Skeletal muscle satellite cell (primary cell): Measurements from ENCODE around the gene MAD1L1.

Source experiments
- H3K27me3 ChIP-seq: 2 replicates; pipeline ENCODE4 v1.7.0; 2013; ENCODE audit warnings: low read length; ENCODE audit not compliant: control insufficient read depth, insufficient read depth
- H3K36me3 ChIP-seq: 2 replicates; pipeline ENCODE4 v1.7.0; 2013; ENCODE audit warnings: mild to moderate bottlenecking, control low read depth, low read length; ENCODE audit not compliant: insufficient read depth
- H3K4me1 ChIP-seq: 2 replicates; pipeline ENCODE4 v1.7.0; 2013; ENCODE audit warnings: low read length; ENCODE audit not compliant: control insufficient read depth, insufficient read depth
- H3K4me2 ChIP-seq: 2 replicates; pipeline ENCODE4 v1.7.0; 2013; ENCODE audit warnings: mild to moderate bottlenecking, low read length
- H3K4me3 ChIP-seq: 2 replicates; pipeline ENCODE4 v1.7.0; 2013; ENCODE audit warnings: low read length
- H3K9ac ChIP-seq: 2 replicates; pipeline ENCODE4 v1.7.0; 2013; ENCODE audit warnings: mild to moderate bottlenecking, low read depth, low read length, moderate library complexity
- H3K9me3 ChIP-seq: replicated peaks from 2 replicates; pipeline ENCODE4 v1.7.0; 2013; ENCODE audit warnings: mild to moderate bottlenecking, control low read depth, low read length

MAD1L1 gene

DNA sequence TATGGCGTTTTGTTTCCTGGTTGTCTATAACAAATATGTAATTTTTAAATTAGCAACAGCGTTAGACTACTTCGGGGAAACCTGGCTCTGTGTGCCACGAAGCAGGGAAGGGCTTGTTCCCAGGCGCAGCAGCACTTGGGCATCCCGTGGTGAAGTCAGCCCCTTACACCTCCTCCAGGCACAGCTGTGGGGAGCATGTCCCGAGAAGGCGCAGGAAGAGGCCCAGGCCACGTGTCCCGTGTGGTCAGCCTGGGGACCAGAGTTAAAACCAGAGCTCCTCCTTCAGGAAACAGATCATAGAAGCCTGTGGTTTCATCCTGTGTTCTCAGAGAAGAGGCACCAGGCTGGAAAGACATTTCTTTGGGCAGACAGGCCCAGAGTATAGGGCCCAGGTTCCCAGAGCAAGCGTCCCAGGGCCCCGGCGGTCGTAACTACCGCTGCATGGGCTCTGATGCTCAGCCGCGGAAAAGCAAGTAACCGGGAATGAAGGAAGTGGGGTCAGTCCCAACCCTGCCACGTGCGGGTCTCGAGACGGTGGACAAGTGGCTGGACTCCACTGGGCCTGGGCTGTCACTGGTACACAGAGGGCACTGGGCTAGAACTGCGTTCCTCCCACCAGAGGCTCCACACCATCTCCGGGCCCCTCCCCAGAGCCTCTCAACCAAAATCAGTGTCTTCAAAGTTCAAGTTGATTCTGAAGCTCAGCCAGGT, 16.4 kb upstream of the MAD1L1 start:
- Histone ChIP-seq H3K27me3 (no peaks in the 10 kb centered on the region), H3K9ac (peak overlapping the region; percentile 80), H3K4me2 (peak overlapping the region; percentile 72), H3K36me3 (peaks cover 13% of the 10 kb centered on the region), H3K4me1 (peaks cover 20% of the 10 kb centered on the region), H3K9me3 (no peaks in the 10 kb centered on the region), H3K4me3 (peak overlapping the region; percentile 23)

DNA sequence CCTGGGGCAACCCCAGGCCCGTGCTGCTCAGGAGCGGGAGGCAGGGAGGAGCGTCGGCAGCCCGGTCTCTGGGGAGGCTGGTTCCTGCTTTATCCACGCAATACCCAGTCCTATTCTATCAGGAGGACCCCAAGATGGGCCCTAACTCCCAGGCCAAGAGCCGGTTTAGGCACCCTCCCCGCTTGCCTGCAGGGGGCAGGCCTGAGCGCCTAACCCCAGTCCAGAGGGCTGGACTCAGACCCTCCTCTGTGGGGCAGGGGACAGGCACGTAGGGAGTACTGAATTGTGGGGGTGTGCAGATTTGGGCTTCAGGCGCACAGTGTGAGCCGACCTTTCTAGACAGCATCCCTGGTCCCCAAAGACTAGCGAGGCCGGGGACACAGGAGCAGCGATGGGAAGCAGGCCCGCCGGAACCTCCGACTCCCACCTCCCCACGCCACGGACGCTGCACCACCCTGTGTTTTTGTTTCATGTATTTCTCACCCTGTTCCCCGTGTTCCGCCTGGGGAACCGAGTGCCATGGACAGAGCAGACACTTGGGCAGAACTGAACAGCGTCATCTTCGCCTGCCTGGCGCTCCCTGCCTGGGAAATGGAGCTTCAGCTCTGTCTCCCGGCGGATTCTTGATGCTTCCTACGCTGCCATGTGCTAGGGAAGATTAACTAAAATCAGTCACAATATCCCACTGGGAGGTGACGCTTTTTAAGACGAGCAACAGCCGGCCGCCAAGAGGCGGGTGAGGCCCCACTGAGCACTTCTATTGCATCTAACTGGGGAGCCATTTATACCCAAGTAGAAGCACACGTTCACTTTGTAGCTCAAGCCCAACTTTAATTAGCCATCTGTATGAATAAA, 14.6 kb upstream of the MAD1L1 start:
- H3K9ac ChIP-seq: no peak overlapping the region
- no peak overlapping the region for H3K4me2 ChIP-seq
- H3K36me3 ChIP-seq: peaks cover 5% of the 10 kb centered on the region
- no peaks in the 10 kb centered on the region for H3K9me3 ChIP-seq
- no peaks in the 10 kb centered on the region for H3K27me3 ChIP-seq
- no peak overlapping the region for H3K4me3 ChIP-seq
- H3K4me1 ChIP-seq: peaks cover 32% of the 10 kb centered on the region

DNA sequence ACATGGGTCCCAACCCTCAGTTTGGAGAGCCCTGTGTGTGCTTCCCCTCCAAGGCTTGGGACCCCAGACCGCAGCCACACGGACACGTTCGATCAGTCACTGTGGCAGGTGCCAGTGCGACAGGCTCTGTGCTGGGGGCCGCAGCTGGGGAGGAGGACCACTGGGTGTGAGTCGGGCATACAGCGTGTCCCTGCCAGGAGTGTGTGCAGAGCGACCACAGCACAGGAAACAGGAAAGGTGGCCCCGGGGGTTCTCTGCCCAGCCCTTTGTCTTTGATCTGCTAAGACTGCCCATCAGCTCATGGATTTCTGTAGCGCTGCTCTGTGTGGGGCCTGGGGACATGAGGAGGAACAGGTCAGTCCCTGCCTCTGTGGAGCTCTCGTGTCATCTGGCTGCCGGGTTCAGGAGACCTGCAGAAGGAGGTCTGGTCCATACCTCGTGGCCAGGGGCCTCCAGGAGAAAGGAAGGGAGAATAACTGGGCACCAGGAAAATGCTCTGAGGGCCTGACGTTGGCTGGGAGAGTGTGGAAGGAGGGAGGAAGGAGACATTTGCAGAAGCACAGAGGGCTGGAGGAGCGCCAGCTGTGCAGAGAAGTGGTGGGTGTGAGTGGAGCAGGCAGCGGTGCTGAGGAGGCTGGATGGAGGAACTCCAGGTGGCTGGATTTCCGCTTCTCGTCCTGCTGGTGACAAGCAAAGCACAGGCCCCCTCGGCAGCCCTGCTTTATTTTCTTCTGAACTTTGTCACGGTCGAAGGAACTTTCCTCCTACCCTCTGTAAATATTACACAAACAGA, 13.3 kb upstream of the MAD1L1 start:
- Histone ChIP-seq H3K4me1 (peaks cover 34% of the 10 kb centered on the region), H3K4me3 (no peak overlapping the region), H3K27me3 (no peaks in the 10 kb centered on the region), H3K9ac (no peak overlapping the region), H3K36me3 (no peaks in the 10 kb centered on the region), H3K4me2 (no peak overlapping the region), H3K9me3 (no peaks in the 10 kb centered on the region)

DNA sequence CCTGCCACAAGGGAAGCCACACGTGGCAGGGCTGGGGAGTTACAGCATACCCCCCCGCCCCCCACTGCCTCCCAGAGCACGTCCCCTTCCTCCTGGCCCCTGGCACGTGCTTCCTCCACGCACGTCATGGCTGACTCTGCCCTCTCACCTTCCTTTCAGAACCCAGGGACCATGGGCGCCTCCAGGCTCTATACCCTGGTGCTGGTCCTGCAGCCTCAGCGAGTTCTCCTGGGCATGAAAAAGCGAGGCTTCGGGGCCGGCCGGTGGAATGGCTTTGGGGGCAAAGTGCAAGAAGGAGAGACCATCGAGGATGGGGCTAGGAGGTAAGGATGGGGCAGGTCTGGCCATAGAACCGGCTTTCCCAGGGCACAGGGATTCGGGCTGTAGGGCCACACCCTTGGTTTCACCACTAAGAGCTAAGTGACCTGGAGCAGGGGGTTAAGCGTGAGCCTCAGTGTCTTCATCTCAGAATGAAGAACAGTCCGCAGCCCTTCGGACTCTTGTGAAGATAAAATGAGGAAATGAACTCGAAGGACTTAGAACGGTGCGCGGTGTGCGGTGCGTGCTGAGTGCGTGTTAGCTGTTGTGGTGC, 11.8 kb upstream of the MAD1L1 start:
- H3K4me3 ChIP-seq: no peak overlapping the region
- peaks cover under 1% of the 10 kb centered on the region for H3K36me3 ChIP-seq
- H3K9ac ChIP-seq: no peak overlapping the region
- no peaks in the 10 kb centered on the region for H3K27me3 ChIP-seq
- H3K4me1 ChIP-seq: peaks cover 30% of the 10 kb centered on the region
- H3K4me2 ChIP-seq: no peak overlapping the region
- no peaks in the 10 kb centered on the region for H3K9me3 ChIP-seq

DNA sequence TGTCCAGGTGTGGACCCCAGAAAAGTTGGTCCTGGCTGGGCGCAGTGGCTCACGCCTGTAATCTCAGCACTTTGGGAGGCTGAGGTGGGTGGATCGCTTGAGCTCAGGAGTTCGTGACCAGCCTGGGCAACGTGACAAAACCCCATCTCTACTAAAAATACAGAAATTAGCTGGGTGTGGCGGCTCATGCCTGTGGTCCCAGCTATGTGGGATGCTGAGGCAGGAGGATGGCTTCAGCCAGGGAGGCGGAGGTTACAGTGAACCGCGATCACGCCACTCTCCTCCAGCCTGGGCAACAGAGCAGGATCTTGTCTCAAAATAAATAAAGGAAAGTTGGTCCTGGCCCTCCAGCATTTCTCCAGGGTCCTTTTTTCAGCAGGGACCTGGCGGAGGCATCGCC, 10.7 kb upstream of the MAD1L1 start:
- H3K9me3 ChIP-seq: no peaks in the 10 kb centered on the region
- H3K9ac ChIP-seq: no peak overlapping the region
- peaks cover 19% of the 10 kb centered on the region for H3K4me1 ChIP-seq
- peak overlapping the region; percentile 99 for H3K4me2 ChIP-seq
- H3K27me3 ChIP-seq: no peaks in the 10 kb centered on the region
- no peak overlapping the region for H3K4me3 ChIP-seq
- H3K36me3 ChIP-seq: peaks cover 7% of the 10 kb centered on the region

DNA sequence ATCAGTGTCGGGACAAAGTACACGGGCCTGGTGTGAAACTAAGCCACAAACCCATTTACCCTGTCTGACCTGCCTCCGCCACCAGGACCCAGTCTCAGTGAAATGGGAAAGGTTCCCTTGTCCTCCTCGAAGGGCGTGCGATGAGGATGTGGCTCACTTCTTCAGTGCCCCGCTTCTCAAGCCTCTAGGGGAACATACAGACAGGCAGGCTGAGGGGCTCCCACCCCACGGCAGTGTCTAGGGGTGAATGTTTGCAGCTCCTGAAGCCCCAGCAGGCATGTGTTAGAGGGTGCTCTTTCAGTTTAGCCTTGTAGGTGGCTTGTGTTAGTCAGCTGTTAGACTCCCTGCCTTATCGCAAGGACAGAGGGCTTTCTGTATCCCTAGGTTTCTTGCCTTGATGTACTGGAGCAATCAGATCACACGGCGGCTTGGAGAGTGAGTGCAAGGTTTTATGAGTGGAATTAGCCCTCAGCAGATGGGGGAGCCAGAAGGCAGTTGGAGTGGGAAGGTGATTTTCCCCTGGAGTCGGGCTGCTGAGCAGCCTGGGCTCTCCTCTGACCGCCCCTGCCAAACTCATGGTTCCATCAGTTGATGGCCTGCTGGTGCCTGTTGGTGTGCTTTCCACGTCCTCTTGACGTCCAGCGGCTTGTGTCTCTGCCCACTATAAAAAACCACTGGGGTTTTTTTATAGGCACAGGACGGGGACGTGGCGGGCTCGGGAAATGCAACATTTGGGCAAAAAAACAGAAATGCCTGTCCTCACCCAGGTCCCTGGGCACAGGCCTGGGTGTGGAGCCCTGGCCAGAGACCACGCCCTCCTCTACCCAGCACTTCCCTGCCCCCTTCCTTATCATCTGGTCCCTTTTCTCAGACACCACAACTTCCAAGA, 10.0 kb upstream of the MAD1L1 start:
- Histone ChIP-seq H3K4me3 (peak overlapping the region; percentile 99), H3K4me2 (peak overlapping the region; percentile 99), H3K4me1 (peaks cover 16% of the 10 kb centered on the region), H3K27me3 (no peaks in the 10 kb centered on the region), H3K36me3 (peaks cover 13% of the 10 kb centered on the region), H3K9ac (peak overlapping the region; percentile 93), H3K9me3 (no peaks in the 10 kb centered on the region)

DNA sequence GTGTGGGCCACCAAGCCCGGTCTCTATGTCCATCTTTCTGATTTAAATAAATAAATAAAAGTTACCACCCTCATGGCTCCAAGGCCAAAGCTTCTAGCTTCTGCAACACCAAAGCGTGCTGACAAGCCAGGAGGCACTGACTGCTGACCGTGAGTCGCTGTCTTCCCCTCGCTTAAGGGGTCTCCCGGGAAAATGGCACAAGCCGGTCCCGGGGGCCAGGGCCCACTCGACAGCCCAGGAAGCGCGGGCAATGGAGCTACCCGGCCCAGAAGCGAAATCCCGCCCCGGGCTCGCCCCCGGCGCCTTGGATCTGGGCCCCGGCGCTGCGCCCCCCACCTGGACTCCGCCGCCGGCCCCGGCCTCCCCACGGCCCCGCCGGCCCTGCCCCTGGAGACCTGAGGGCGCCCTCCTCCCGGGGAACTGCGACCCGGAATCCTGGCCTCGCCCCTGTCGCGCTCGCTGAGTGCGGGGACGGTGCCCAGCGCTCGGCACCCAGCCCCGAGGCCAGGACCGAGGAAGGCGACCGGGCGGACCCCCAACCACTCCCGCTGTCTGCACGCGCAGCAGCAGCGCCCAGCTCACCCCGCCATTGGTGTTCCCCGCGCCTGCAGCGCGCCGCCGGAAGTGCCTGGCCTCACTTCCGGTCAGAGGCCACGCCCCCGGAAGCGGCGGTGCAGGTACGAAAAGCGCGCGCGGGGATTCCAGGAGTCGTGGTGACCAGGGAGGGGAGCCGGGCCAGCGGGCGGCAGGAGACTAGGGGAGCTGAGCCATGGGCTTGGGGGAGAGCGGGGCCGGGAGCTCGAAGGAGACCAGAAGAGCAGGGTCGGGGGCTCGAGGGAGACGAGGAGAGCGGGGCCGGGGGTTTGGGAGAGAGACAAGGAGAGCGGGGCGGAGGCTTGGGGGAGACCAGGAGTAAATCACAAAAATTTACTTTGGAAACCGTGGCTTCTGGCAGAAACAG, 9.1 kb upstream of the MAD1L1 start, which contains the start of the genes MRM2 and NUDT1:
TSS of gene MRM2 (minus strand) at position 626 of the 961 bp plus-strand sequence. CDS start at position 590, 36 bp downstream.
TSS of gene NUDT1 (plus strand) at position 647 of the 961 bp plus-strand sequence. CDS start 2,349 bp downstream, outside the sequence.
- Histone ChIP-seq H3K27me3 (no peaks in the 10 kb centered on the region), H3K36me3 (peaks cover 21% of the 10 kb centered on the region), H3K4me1 (peaks cover 16% of the 10 kb centered on the region), H3K4me2 (peak within 1 kb of the TSS; percentile 99), H3K9ac (peak within 1 kb of the TSS; percentile 93), H3K4me3 (peak within 1 kb of the TSS; percentile 99), H3K9me3 (no peaks in the 10 kb centered on the region)

DNA sequence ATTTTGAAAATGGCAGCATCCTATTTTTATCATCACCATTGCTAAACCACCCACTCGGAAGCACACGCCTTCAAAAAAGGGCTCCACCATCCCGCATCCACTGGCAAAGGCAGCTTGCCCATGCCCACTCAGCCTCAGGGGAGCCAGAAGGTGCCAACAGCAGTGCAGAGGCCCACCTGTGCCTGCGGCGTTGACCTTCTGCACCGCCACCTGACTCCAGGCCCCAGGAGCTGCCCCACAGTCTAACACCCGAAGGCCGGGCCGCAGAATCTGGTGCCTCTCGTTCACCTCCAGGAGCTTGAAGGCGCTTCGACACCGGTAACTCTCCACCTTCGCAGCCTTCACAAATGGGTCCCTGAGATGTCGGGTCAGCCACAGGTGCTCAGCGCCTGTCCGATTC, 6.5 kb upstream of the MAD1L1 start:
- peaks cover 26% of the 10 kb centered on the region for H3K4me1 ChIP-seq
- no peaks in the 10 kb centered on the region for H3K27me3 ChIP-seq
- no peak overlapping the region for H3K4me3 ChIP-seq
- no peak overlapping the region for H3K4me2 ChIP-seq
- no peak overlapping the region for H3K9ac ChIP-seq
- H3K9me3 ChIP-seq: no peaks in the 10 kb centered on the region
- H3K36me3 ChIP-seq: peaks cover 43% of the 10 kb centered on the region

DNA sequence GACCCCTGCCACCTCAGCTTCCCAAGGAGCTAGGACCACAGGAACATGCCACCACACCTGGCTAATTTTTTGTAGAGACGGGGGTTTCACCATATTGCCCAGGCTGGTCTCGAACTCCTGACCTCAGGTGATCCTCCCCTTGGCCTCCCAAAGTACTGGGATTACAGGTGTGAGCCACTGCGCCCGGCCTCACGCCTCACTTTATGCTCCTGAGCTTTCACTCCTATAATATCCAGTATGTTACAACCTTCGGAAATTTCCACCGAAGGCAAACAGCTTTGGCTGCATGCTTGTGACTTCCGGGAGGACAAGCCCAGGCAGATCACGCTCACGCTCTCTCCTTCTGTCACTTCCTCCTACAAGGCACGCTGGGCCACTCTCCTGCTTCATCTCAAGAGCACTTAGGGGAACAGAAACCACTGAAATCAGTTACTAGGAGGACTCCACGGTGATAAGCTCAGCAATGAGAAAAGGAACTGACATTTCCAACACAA, 4.4 kb upstream of the MAD1L1 start:
- peaks cover 25% of the 10 kb centered on the region for H3K4me1 ChIP-seq
- no peaks in the 10 kb centered on the region for H3K9me3 ChIP-seq
- H3K4me2 ChIP-seq: no peak overlapping the region
- H3K9ac ChIP-seq: no peak overlapping the region
- no peaks in the 10 kb centered on the region for H3K27me3 ChIP-seq
- H3K4me3 ChIP-seq: no peak overlapping the region
- H3K36me3 ChIP-seq: peaks cover 43% of the 10 kb centered on the region
